H1 (cell line): ENCODE results near the gene ANKRD9. TPM values are rescaled to one million over a fixed set of nuclear protein-coding genes. Genes with fewer than 3 reads are reported as not detected.
A peak's percentile ranks its signal among the peaks of the same experiment; 100 is the strongest.

ENCODE experiments used
- CTCF ChIA-PET: fragments of 300-600 bp; sonication (Branson Sonifier 250); formaldehyde crosslinking; loops from one replicate; lab custom pipeline; 2021; ENCODE audit not compliant: partially characterized antibody; lab: Charles Lee
- POLR2A ChIA-PET: fragments of 300-600 bp; sonication (Branson Sonifier 250); formaldehyde crosslinking; loops from one replicate; lab custom pipeline; 2021; ENCODE audit warnings: inconsistent platforms; ENCODE audit not compliant: partially characterized antibody; lab: Charles Lee
- DNase-seq, 2 experiments: peaks; one replicate each; pipeline versions ENCODE4 v3.0.0 to v3.0.0-alpha.2; 2010 to 2022; ENCODE audit warnings: low spot score in 2 of 2, low read depth in 1 of 2, mixed read lengths in 1 of 2
- FAIRE-seq: peaks from 2 replicates; lab custom pipeline; 2011; peaks lifted over from hg19 to GRCh38; lab: Jason Lieb, UNC
- H2AFZ ChIP-seq: 2 replicates; pipeline ENCODE4 v1.8.1; 2012; ENCODE audit warnings: low read length, inconsistent platforms
- H2AK5ac ChIP-seq: 2 replicates; pipeline ENCODE4 v1.6.1; 2013; ENCODE audit warnings: low read depth, low read length
- H2BK120ac ChIP-seq: replicated peaks from 2 replicates; pipeline ENCODE3; 2013; ENCODE audit warnings: low read depth, low read length, inconsistent platforms
- H2BK12ac ChIP-seq: 2 replicates; pipeline ENCODE4 v1.6.1; 2013; ENCODE audit warnings: low read depth, low read length
- H2BK15ac ChIP-seq: 2 replicates; pipeline ENCODE4 v1.6.1; 2013; ENCODE audit warnings: low read length
- H2BK20ac ChIP-seq: 2 replicates; pipeline ENCODE4 v1.6.1; 2013; ENCODE audit warnings: low read length
- H2BK5ac ChIP-seq: 2 replicates; pipeline ENCODE4 v1.6.1; 2013; ENCODE audit warnings: low read depth, low read length
- H3K14ac ChIP-seq: 2 replicates; pipeline ENCODE4 v1.6.1; 2013; ENCODE audit warnings: inconsistent platforms; ENCODE audit not compliant: insufficient read length
- H3K18ac ChIP-seq: 2 replicates; pipeline ENCODE4 v1.6.1; 2013; ENCODE audit warnings: low read length; ENCODE audit errors: extremely low read depth
- H3K23ac ChIP-seq: 2 replicates; pipeline ENCODE4 v1.6.1; 2013; ENCODE audit warnings: inconsistent platforms; ENCODE audit not compliant: insufficient read length
- H3K23me2 ChIP-seq: 2 replicates; pipeline ENCODE4 v1.6.1; 2013; ENCODE audit warnings: low read depth, low read length
- H3K27ac ChIP-seq: 2 replicates; pipeline ENCODE4 v1.6.1; 2011; ENCODE audit warnings: low read depth, low read length, inconsistent platforms
- H3K27me3 ChIP-seq, 4 experiments: replicated peaks in 1 of 4; 1 replicate in 1 of 4; 2 replicates in 3 of 4; pipeline versions ENCODE4 v1.6.1 to v1.8.1; 2011 to 2013; ENCODE audit warnings: low read length in 3 of 4, mild to moderate bottlenecking in 3 of 4, inconsistent platforms in 2 of 4, mixed read lengths in 2 of 4, moderate library complexity in 1 of 4; ENCODE audit not compliant: control insufficient read depth in 3 of 4, insufficient read depth in 3 of 4; ENCODE audit errors: extremely low read depth in 1 of 4
- H3K36me3 ChIP-seq, 4 experiments: 2 replicates each; pipeline versions ENCODE4 v1.6.1 to v1.8.1; 2011 to 2013; ENCODE audit warnings: mild to moderate bottlenecking in 4 of 4, low read length in 3 of 4, moderate library complexity in 2 of 4, control low read depth in 1 of 4, inconsistent platforms in 1 of 4; ENCODE audit not compliant: insufficient read depth in 4 of 4, control insufficient read depth in 2 of 4
- H3K4ac ChIP-seq: replicated peaks from 2 replicates; pipeline ENCODE3; 2013; ENCODE audit warnings: low read length, low read depth, mixed read lengths, inconsistent platforms; ENCODE audit not compliant: insufficient read length
- H3K4me1 ChIP-seq, 4 experiments: replicated peaks in 1 of 4; 1 replicate in 1 of 4; 2 replicates in 3 of 4; pipeline versions ENCODE4 v1.6.1 to v1.8.1; 2011 to 2013; ENCODE audit warnings: low read length in 3 of 4, inconsistent platforms in 2 of 4, mixed read lengths in 1 of 4; ENCODE audit not compliant: insufficient read depth in 4 of 4, control insufficient read depth in 3 of 4
- H3K4me2 ChIP-seq, 2 experiments: 2 replicates each; pipeline versions ENCODE4 v1.6.1 to v1.8.1; 2011 to 2013; ENCODE audit warnings: low read depth in 2 of 2, low read length in 2 of 2, control low read depth in 1 of 2, inconsistent platforms in 1 of 2, mild to moderate bottlenecking in 1 of 2; ENCODE audit not compliant: insufficient read depth in 1 of 2
- H3K4me3 ChIP-seq, 4 experiments: fragments of 200-600, 300-600 bp in 1 of 4; sonication (generic), shearing (Covaris generic), sonication (Bioruptor Twin) in 1 of 4; 2 replicates each; pipeline versions ENCODE4 v1.5.1 to v1.8.1; 2011 to 2016; ENCODE audit warnings: low read length in 4 of 4, low read depth in 3 of 4, control low read depth in 2 of 4, inconsistent platforms in 2 of 4, mild to moderate bottlenecking in 2 of 4, mixed read lengths in 1 of 4, moderate library complexity in 1 of 4; ENCODE audit not compliant: insufficient read depth in 2 of 4; ENCODE audit errors: extremely low read depth in 1 of 4
- H3K56ac ChIP-seq: replicated peaks from 2 replicates; pipeline ENCODE3; 2013; ENCODE audit warnings: low read depth, mild to moderate bottlenecking, mixed read lengths, low read length, inconsistent platforms; ENCODE audit not compliant: insufficient read length
- H3K79me1 ChIP-seq: 2 replicates; pipeline ENCODE4 v1.6.1; 2013; ENCODE audit warnings: low read depth, low read length, control low read depth
- H3K79me2 ChIP-seq, 2 experiments: 2 replicates each; pipeline versions ENCODE4 v1.6.1 to v1.8.1; 2012 to 2013; ENCODE audit warnings: low read length in 2 of 2, mild to moderate bottlenecking in 2 of 2, inconsistent platforms in 1 of 2; ENCODE audit not compliant: insufficient read depth in 2 of 2, control insufficient read depth in 1 of 2
- H3K9ac ChIP-seq, 4 experiments: replicated peaks in 1 of 4; 1 replicate in 1 of 4; 2 replicates in 3 of 4; pipeline versions ENCODE4 v1.6.1 to v1.8.1; 2011 to 2013; ENCODE audit warnings: low read depth in 3 of 4, low read length in 3 of 4, control low read depth in 2 of 4, mild to moderate bottlenecking in 2 of 4, moderate library complexity in 2 of 4, inconsistent platforms in 1 of 4; ENCODE audit errors: extremely low read depth in 1 of 4
- H3K9me3 ChIP-seq, 2 experiments: 2 replicates each; pipeline versions ENCODE4 v1.6.1 to v1.8.1; 2012 to 2013; ENCODE audit warnings: mild to moderate bottlenecking in 2 of 2, moderate library complexity in 2 of 2, control low read depth in 1 of 2, inconsistent platforms in 1 of 2, low read depth in 1 of 2, low read length in 1 of 2, mixed read lengths in 1 of 2; ENCODE audit not compliant: insufficient read depth in 2 of 2
- H4K20me1 ChIP-seq, 2 experiments: replicated peaks in 1 of 2; 2 replicates each; pipeline versions ENCODE3 to v1.8.1; 2011 to 2013; ENCODE audit warnings: inconsistent platforms in 2 of 2, low read length in 2 of 2, mild to moderate bottlenecking in 1 of 2; ENCODE audit not compliant: insufficient read depth in 2 of 2, control insufficient read depth in 1 of 2
- H4K5ac ChIP-seq: 2 replicates; pipeline ENCODE4 v1.6.1; 2013; ENCODE audit warnings: low read length, low read depth, mixed read lengths, inconsistent platforms; ENCODE audit not compliant: insufficient read length
- H4K8ac ChIP-seq: 2 replicates; pipeline ENCODE4 v1.8.0; 2013; ENCODE audit warnings: mild to moderate bottlenecking, moderate library complexity, low read length, inconsistent platforms; ENCODE audit not compliant: insufficient read depth; ENCODE audit errors: extremely low read depth
- H4K91ac ChIP-seq: replicated peaks from 2 replicates; pipeline ENCODE3; 2013; ENCODE audit warnings: low read length, mixed read lengths, inconsistent platforms; ENCODE audit not compliant: insufficient read length
- CBX8 ChIP-seq: fragments of 300-800, 300-1000 bp; sonication (generic); IDR thresholded peaks from 2 replicates; pipeline ENCODE4 v1.7.1; 2016; ENCODE audit warnings: low read depth, low read length, borderline replicate concordance
- KDM5A ChIP-seq: fragments of 200-600 bp; IDR thresholded peaks from 2 replicates; pipeline ENCODE4 v1.7.1; 2012; ENCODE audit warnings: mild to moderate bottlenecking, low read length, inconsistent platforms, mixed read lengths
- MAFK ChIP-seq: IDR thresholded peaks from 2 replicates; pipeline ENCODE4 v1.6.1; 2012; ENCODE audit warnings: low read depth, mild to moderate bottlenecking, improper control_type of control experiment, low read length
- RAD21 ChIP-seq, 2 experiments: IDR thresholded peaks in 1 of 2; conservative IDR thresholded peaks in 1 of 2; 2 replicates each; pipeline ENCODE4 v1.6.1; 2011; ENCODE audit warnings: low read depth in 2 of 2, low read length in 2 of 2, improper control_type of control experiment in 1 of 2, inconsistent platforms in 1 of 2, mild to moderate bottlenecking in 1 of 2, moderate library complexity in 1 of 2
- TCF12 ChIP-seq: IDR thresholded peaks from 2 replicates; pipeline ENCODE4 v1.6.1; 2011; ENCODE audit warnings: low read depth, mild to moderate bottlenecking, low read length
- ZNF274 ChIP-seq: IDR thresholded peaks from 2 replicates; pipeline ENCODE4 v1.7.0; 2012; ENCODE audit warnings: low read length, borderline replicate concordance; ENCODE audit errors: extremely low read depth
- WGBS, 2 experiments: shearing (Covaris generic) in 1 of 2; methylation state at CpG; one replicate each; pipeline versions ENCODE4 v1.1.6 to v1.1.7; 2013 to 2015; ENCODE audit warnings: low lambda C conversion rate in 2 of 2, mixed read lengths in 2 of 2, inconsistent platforms in 1 of 2, low coverage in 1 of 2, missing lambda C conversion rate in 1 of 2; ENCODE audit not compliant: insufficient replicate concordance in 2 of 2, insufficient coverage in 1 of 2, insufficient read length in 1 of 2; ENCODE audit errors: extremely low coverage in 1 of 2, missing lambda C conversion rate in 1 of 2; 5-methylcytosine and 5-hydroxymethylcytosine counted together
- polyA plus RNA-seq, 7 experiments: library from polyadenylated mRNA; depleted of rRNA in 3 of 7; stranded (reverse) in 5 of 7; unstranded in 2 of 7; fragments of >200 nt in 5 of 7; fragments of 200-250 nt in 2 of 7; gene quantifications; 1 replicate in 5 of 7; 2 replicates in 1 of 7; 4 replicates in 1 of 7; pipeline versions ENCODE4 v1.2.1 to v1.2.3, GENCODE V29; 2011 to 2013; ENCODE audit warnings: missing spikeins in 2 of 7, mixed read lengths in 2 of 7
- total RNA-seq: library from RNA; stranded (reverse); fragmentation: NEBNext Ultra II Directional; extraction: Animal tissue kit (Norgen Biotek cat#: 25700); gene quantifications from 2 replicates; pipeline ENCODE4 v1.2.1, GENCODE V29; 2021

Gene ANKRD9
- total and polyA plus RNA-seq, 2 of the 8 experiments (the other 6 are each of a cell fraction or from before 2014, with no cell fraction given) = 37.0 to 41.8 TPM

GRCh38 chr14:102491366-102491765, 18.2 kb downstream of the ANKRD9 start:
- no peak for FAIRE-seq
- CTCF ChIA-PET = interaction anchor here (1.0 to 3.3 kb wide), 3 partner anchors 9 to 209 kb away, joined by 3 to 13 read pairs (median 5); no protein-coding TSS in a partner anchor
- 83% methylated on average over 3 of the region's 3 CpGs; no CpG with 5 or more reads in 1 of the 2 experiments for WGBS, 2 experiments

More at GRCh38 chr14:102491366-102491765, 18.2 kb downstream of the ANKRD9 start:
- Histone ChIP-seq H3K56ac (no peak overlapping the region), H3K14ac (no peak overlapping the region), H2BK20ac (no peak overlapping the region), H3K27ac (0 out of 2 replicates have a peak overlapping the region, but pooled peaks have one; percentile 30), H3K18ac (no peak overlapping the region; the same call in 1 of the 2 replicates), H3K36me3 (no peaks in the 10 kb centered on the region; a peak in 1 of 8 replicates), H2BK12ac (no peak overlapping the region), H4K5ac (no peak overlapping the region), H2AFZ (no peak overlapping the region), H3K4me2 (no peak overlapping the region), H3K9ac (no peak overlapping the region), H2BK120ac (no peak overlapping the region), H3K79me2 (no peaks in the 10 kb centered on the region), H3K23ac (no peak overlapping the region), H2AK5ac (no peak overlapping the region), H4K8ac (no peak overlapping the region), H4K20me1 (no peaks in the 10 kb centered on the region), H3K4ac (no peak overlapping the region), H3K4me3 (no peak overlapping the region), H3K4me1 (no peaks in the 10 kb centered on the region), H3K9me3 (no peaks in the 10 kb centered on the region), H3K79me1 (no peaks in the 10 kb centered on the region), H3K27me3 (no peaks in the 10 kb centered on the region), H2BK5ac (no peak overlapping the region), H4K91ac (no peak overlapping the region), H3K23me2 (no peaks in the 10 kb centered on the region), H2BK15ac (no peak overlapping the region)
- TF ChIP-seq TCF12 = no peak
- no peak for TF ChIP-seq MAFK
- no peak for TF ChIP-seq CBX8
- no peak for TF ChIP-seq ZNF274
- TF ChIP-seq KDM5A = no peak
- no peak for TF ChIP-seq RAD21 (IDR thresholded peaks at IDR 0.05 in 1 of 2, conservative IDR thresholded peaks at IDR 0.05 in 1 of 2; ENCODE audit: low read depth in 2 of 2, low read length in 2 of 2)
- POLR2A ChIA-PET = no interaction called here
- no peak for DNase-seq
